HEK293 (cell line): ENCODE results near the gene CASP8AP2.
A peak's percentile ranks its signal among the peaks of the same experiment; 100 is the strongest.

Experiments used
- CTCF ChIA-PET: fragments of 350-600 bp; formaldehyde crosslinking; extraction: SDS; loops from one replicate; lab custom pipeline; 2021; ENCODE audit warnings: antibody characterized with exemption; lab: Yijun Ruan, JAX
- POLR2A ChIA-PET: fragments of 300-600 bp; formaldehyde crosslinking; extraction: SDS; loops from one replicate; lab custom pipeline; 2020; ENCODE audit warnings: antibody characterized with exemption, inconsistent platforms; lab: Yijun Ruan, JAX
- H3K27ac ChIP-seq: fragments of 200-500 bp; sonication (Bioruptor generic); 2 replicates; pipeline ENCODE4 v1.5.1; 2014; ENCODE audit warnings: low read depth, low read length, control low read depth, inconsistent platforms; ENCODE audit errors: extremely low read depth
- H3K36me3 ChIP-seq, 2 experiments: fragments of 200-500 bp in 1 of 2; sonication (Bioruptor generic) in 1 of 2; 1 replicate in 1 of 2; 2 replicates in 1 of 2; pipeline ENCODE4 v1.5.1; 2014 to 2017; ENCODE audit warnings: inconsistent platforms in 2 of 2, low read length in 2 of 2; ENCODE audit not compliant: control insufficient read depth in 2 of 2, insufficient read depth in 1 of 2
- H3K4me1 ChIP-seq: fragments of 200-500 bp; sonication (Bioruptor generic); 2 replicates; pipeline ENCODE4 v1.5.1; 2014; ENCODE audit warnings: mild to moderate bottlenecking, low read length, inconsistent platforms; ENCODE audit not compliant: control insufficient read depth, insufficient read depth
- H3K4me3 ChIP-seq: 2 replicates; pipeline ENCODE4 v1.5.1; 2011; ENCODE audit warnings: low read depth, mild to moderate bottlenecking, control low read depth, low read length, moderate library complexity
- H3K9me3 ChIP-seq: fragments of 200-500 bp; sonication (Bioruptor generic); 2 replicates; pipeline ENCODE4 v1.5.1; 2014; ENCODE audit warnings: low read depth, low read length, inconsistent platforms; ENCODE audit not compliant: control insufficient read depth, insufficient read depth
- BCL11B ChIP-seq: fragments of 450-650 bp; formaldehyde crosslinking; IDR thresholded peaks from 2 replicates; pipeline ENCODE4 v1.5.1; 2016; ENCODE audit warnings: low read depth, missing biosample characterization, missing genetic modification characterization
- EGR2 ChIP-seq: fragments of 450-650 bp; formaldehyde crosslinking; IDR thresholded peaks from 2 replicates; pipeline ENCODE4 v1.5.1; 2016; ENCODE audit warnings: low read depth, missing biosample characterization, missing genetic modification characterization
- KLF16 ChIP-seq: fragments of 450-650 bp; formaldehyde crosslinking; IDR thresholded peaks from 2 replicates; pipeline ENCODE4 v1.5.1; 2017; ENCODE audit warnings: missing biosample characterization, missing genetic modification characterization
- PATZ1 ChIP-seq: fragments of 450-650 bp; formaldehyde crosslinking; IDR thresholded peaks from 2 replicates; pipeline ENCODE4 v1.5.1; 2016; ENCODE audit warnings: missing biosample characterization, missing genetic modification characterization
- REST ChIP-seq: fragments of 450-650 bp; formaldehyde crosslinking; IDR thresholded peaks from 2 replicates; pipeline ENCODE4 v1.5.1; 2016; ENCODE audit warnings: missing biosample characterization, missing genetic modification characterization
- SETDB1 ChIP-seq: IDR thresholded peaks from one replicate; pipeline ENCODE4 v1.6.1; 2017; ENCODE audit warnings: mild to moderate bottlenecking, low read length, moderate library complexity, mixed read lengths; ENCODE audit not compliant: insufficient read length
- SP3 ChIP-seq: fragments of 450-650 bp; formaldehyde crosslinking; IDR thresholded peaks from 2 replicates; pipeline ENCODE4 v1.5.1; 2016; ENCODE audit warnings: missing biosample characterization, missing genetic modification characterization
- ZFHX2 ChIP-seq: fragments of 450-650 bp; formaldehyde crosslinking; conservative IDR thresholded peaks from 2 replicates; pipeline ENCODE4 v1.5.1; 2016; ENCODE audit warnings: missing biosample characterization, missing genetic modification characterization
- ZNF121 ChIP-seq: fragments of 450-650 bp; formaldehyde crosslinking; IDR thresholded peaks from 2 replicates; pipeline ENCODE4 v1.5.1; 2016; ENCODE audit warnings: missing biosample characterization, missing genetic modification characterization
- ZNF169 ChIP-seq: fragments of 450-650 bp; formaldehyde crosslinking; IDR thresholded peaks from 2 replicates; pipeline ENCODE4 v1.5.1; 2016; ENCODE audit warnings: missing biosample characterization, missing genetic modification characterization
- ZNF248 ChIP-seq: fragments of 450-650 bp; formaldehyde crosslinking; IDR thresholded peaks from 2 replicates; pipeline ENCODE4 v1.5.1; 2017; ENCODE audit warnings: missing biosample characterization, missing genetic modification characterization
- ZNF280D ChIP-seq: fragments of 450-650 bp; formaldehyde crosslinking; IDR thresholded peaks from 2 replicates; pipeline ENCODE4 v1.5.1; 2016; ENCODE audit warnings: missing biosample characterization, missing genetic modification characterization
- ZNF292 ChIP-seq: fragments of 450-650 bp; formaldehyde crosslinking; IDR thresholded peaks from 2 replicates; pipeline ENCODE4 v1.5.1; 2016; ENCODE audit warnings: low read depth, missing biosample characterization, missing genetic modification characterization, borderline replicate concordance
- ZNF544 ChIP-seq: fragments of 450-650 bp; formaldehyde crosslinking; IDR thresholded peaks from 2 replicates; pipeline ENCODE4 v1.5.0; 2017; ENCODE audit warnings: missing biosample characterization, missing genetic modification characterization
- ZNF76 ChIP-seq: fragments of 450-650 bp; formaldehyde crosslinking; IDR thresholded peaks from 2 replicates; pipeline ENCODE4; 2016; ENCODE audit warnings: low read depth, missing biosample characterization, missing genetic modification characterization, borderline replicate concordance

The CASP8AP2 gene

GRCh38 chr6:89803271-89803670, 26.4 kb upstream of the CASP8AP2 start:
- no peak overlapping the region for H3K27ac ChIP-seq
- peaks cover 28 to 50% of the 10 kb centered on the region in 2 experiments; a peak in 2 of 3 replicates for H3K36me3 ChIP-seq
- no peak overlapping the region for H3K4me3 ChIP-seq
- TF ChIP-seq EGR2 (no peak), ZNF544 (tag by site-specific recombination) (no peak), ZNF292 (tag by site-specific recombination) (no peak), SP3 (tag by site-specific recombination) (no peak), ZNF76 (tag by site-specific recombination) (no peak), ZNF169 (tag by site-specific recombination) (no peak), ZNF280D (tag by site-specific recombination) (no peak), PATZ1 (tag by site-specific recombination) (no peak), ZFHX2 (tag by site-specific recombination) (no peak), REST (no peak), BCL11B (no peak), SETDB1 (no peak), ZNF248 (tag by site-specific recombination) (no peak)
- H3K4me1 ChIP-seq: no peaks in the 10 kb centered on the region; the same call in 1 of the 2 replicates
- ChIA-PET POLR2A (interaction anchor here (0.6 to 0.9 kb wide), 2 partner anchors 23 to 716 kb away, joined by 3 to 7 read pairs; no protein-coding TSS in a partner anchor), CTCF (interaction anchor here (2.9 kb wide), 1 partner anchor 10 kb away, joined by 22 read pairs; no protein-coding TSS in a partner anchor)
- no peaks in the 10 kb centered on the region for H3K9me3 ChIP-seq

- no peak overlapping the region for H3K27ac ChIP-seq
- H3K4me3 ChIP-seq: no peak overlapping the region
- H3K4me1 ChIP-seq: no peaks in the 10 kb centered on the region; the same call in 1 of the 2 replicates
- TF ChIP-seq KLF16 (tag by site-specific recombination) (no peak), ZNF121 (tag by site-specific recombination) (peak; percentile 82)
- H3K36me3 ChIP-seq: peaks cover 10 to 25% of the 10 kb centered on the region in 2 experiments; a peak in 2 of 3 replicates
- ChIA-PET CTCF (interaction anchor here (2.0 kb wide), 1 partner anchor 13 kb away, joined by 7 read pairs; no protein-coding TSS in a partner anchor), POLR2A (interaction anchor here (0.6 to 1.0 kb wide), 3 partner anchors 14 to 24 kb away, joined by 3 to 10 read pairs (median 3); partner anchors contain the start of gene MDN1)
- no peaks in the 10 kb centered on the region for H3K9me3 ChIP-seq
Observed at GRCh38 chr6:89805814-89806371, 23.8 kb upstream of the CASP8AP2 start.
